GM21737 (cell line): ENCODE measurements around the gene APH1A.
"Not testable (repeated sequence)": the region's sequence is repeated elsewhere in the genome, so short reads cannot be mapped to it uniquely, and the experiment has no call there.

Experiments
- ATAC-seq: cut with Tn5 transposase; IDR thresholded peaks from one replicate; pipeline ENCODE4 v1.9.1; 2021; ENCODE audit warnings: mild to moderate bottlenecking, moderate library complexity; ENCODE audit not compliant: unreplicated experiment

Gene APH1A

DNA sequence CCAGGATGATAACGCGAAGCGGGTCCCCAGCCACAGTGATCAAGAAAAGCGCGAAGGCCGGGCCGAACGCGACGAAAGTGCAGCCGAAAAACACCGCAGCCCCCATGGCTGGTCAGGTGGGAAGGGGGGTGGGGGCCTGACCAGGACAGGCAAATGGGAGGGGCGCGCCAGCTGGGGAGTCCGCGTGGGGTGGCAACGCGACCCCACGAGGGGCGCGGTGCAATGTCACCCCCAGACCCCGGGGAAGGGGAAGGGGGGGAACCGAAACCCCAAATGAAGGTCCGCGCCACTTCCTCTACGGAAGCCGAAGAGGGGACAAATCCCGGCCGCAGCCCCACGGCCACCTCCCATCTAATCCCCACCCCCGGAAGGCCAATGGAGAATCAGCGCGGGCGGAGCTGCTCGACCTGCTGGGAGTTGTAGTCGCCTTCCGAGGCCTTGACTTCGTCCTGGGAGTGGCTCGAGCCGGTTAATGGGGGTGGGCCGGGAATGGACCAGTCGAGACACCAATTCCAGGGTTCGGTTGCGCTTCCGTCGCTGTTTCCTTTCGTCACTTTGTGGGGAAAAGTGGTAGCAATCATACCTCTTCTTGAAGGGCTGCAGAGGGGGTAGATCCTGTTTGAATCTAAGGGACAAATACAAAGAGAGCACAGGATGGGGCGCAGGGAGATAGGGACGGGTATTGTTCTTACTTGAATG is at the start of gene APH1A:
TSS of gene APH1A (minus strand) at position 312 of the 699 bp plus-strand sequence. CDS start at position 106, 206 bp downstream.
- ATAC-seq, result peak; percentile 85

DNA sequence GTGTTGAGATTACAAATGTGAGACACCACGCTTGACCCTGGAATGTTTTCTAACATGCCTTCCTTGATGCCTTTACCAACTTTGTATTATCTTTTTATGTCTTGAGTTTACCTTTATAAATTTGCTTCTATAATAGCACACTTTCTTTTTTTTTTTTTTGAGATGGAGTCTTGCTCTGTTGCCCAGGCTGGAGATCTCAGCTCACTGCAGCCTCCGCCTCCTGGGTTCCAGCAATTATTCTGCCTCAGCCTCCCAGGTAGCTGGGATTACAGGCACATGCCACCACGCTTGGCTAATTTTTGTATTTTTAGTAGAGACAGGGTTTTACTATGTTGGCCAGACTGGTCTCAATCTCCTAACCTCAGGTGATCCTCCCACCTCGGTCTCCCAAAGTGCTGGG is 45.9 kb upstream of the APH1A start:
- not testable (repeated sequence) for ATAC-seq

DNA sequence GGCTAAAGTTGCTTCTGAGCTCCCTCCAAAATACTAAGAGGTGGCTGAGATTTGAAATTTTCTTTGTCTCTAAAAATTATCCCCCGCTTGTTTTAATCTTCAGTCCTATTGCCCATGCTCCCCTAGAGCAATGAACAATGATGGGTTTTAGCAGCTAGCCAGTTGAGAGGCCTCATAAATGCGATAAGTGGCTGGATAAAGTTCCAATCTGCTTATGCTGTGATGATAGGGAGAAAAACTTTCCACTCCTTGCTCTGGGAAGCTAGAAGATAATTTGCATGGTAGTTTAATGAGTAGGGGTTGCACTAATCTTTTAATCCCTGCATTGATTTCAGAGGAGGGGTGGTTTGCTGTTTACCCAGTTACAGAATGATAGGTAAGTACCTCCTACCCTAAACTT is 42.9 kb upstream of the APH1A start:
- no peak for ATAC-seq

DNA sequence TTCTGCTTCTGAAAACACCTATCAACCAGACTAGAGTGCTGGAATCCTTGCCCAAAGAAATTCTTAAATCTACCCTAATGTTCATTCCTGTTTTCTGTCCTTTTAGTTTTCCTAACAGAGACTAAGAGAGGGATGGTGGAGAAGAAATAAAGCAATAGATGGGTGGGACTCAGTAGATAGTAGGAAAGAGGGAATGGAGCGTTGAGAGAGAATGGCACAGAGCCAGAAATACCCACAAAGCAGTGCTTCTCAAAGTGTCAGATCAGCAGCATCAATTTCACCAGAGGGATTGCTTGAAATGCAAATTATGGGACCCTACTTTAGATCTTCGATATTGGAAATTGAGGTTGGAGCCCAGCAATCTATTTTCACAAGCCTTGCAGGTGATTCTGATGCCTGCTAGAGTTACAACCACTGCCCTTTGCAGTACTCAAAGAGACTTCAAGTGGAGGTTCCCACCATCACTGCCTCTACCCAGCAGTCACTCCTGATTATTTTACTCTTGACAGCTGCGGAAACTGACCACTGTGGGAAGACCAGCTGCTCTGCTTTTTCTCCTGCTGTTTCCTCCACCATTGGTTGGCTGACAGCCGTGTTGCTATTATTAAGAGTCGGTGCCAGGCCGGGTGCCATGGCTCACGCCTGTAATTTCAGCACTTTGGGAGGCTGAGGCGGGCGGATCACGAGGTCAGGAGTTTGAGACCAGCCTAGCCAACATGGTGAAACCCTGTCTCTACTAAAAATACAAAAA is 41.1 kb upstream of the APH1A start:
- no peak for ATAC-seq

DNA sequence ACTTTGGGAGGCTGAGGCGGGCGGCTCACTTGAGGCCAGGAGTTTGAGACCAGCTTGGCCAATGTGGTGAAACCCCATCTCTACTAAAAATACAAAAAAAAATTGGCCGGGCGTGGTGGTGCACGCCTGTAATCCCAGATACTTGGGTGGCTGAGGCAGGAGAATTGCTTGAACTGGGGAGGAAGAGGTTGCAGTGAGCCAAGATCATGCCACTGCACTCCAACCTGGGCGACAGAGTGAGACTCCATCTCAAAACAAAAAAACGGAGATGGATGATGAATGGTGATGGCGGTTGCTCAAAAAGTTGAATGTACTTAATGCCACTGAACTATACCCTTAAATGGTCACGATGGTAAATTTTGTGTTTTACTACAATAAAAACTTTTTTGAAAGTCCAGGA is 39.8 kb upstream of the APH1A start:
- not testable (repeated sequence) for ATAC-seq

DNA sequence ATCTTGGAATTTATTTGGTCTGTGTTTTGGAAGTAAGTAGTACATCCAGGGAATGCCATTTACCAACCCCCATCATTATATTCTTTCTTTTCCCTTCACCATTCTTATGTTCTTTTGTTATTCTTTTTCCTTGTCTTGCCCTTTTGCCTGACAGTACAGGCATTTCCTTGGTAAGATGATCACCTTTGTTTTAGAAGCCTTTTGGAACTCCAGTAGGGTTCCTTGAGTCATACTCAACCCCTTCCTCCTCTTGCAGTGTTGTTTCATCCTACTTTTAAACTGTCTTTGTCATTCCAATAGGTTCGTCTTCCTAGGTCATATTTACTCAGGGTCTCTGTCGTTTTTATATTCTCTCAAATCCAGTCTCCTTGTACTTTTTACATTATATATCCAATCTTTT is 34.1 kb upstream of the APH1A start:
- no peak for ATAC-seq

DNA sequence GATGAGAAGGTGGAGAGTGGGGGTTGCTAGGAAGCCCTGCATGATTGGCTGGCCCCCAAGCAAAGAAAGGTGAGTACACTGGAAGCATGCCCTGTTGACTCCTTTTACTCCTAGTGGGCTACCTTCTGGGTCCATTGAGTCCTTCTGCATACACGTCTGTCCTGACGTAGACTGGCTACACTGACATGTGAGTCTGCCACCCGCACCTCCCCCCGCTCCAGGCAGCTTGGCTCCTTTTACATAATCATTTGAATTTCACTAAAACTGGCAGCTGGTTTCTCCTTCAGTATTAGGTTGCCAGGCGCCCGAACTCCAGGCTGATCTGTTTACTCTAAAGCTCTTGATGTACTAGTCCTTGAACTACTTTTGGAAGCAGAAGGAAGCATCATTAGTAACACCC is 33.5 kb upstream of the APH1A start:
- no peak for ATAC-seq

DNA sequence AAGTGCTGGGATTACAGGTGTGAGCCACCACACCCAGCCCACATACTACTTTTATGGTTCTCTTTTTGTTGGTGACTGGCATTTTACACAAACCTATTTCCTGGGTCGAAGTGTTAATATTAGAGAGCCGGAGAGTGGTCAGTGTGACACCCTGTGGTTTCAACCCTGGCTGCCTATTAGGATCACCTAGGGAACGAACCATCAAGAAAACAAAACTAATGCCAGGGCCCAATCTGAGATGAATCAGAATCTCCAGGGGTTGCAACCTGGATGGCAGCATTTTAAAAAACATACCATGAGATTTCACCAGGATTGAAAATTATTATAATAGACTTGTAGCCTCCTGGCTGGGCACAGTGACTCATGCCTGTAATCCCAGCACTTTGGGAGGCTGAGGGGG is 30.9 kb upstream of the APH1A start:
- ATAC-seq, result no peak

DNA sequence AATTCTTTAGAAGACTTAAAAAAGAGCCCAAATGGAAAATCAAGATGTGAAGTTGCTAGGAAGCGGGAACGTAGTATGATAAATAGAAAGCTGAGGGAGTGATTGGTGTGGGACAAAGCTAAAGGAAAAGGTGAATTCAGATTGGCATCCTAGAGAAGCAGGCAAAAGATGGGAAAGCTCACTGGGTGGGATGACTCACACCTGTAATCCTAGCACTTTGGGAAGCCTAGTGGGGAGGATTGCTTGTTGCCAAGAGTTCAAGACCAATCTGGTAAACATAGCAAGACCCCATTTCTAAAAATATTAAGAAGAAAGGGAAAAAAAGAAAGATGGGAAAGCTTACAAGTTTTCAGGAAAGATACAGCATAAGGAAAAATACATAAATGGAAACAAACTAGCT is 26.7 kb upstream of the APH1A start:
- no peak for ATAC-seq

DNA sequence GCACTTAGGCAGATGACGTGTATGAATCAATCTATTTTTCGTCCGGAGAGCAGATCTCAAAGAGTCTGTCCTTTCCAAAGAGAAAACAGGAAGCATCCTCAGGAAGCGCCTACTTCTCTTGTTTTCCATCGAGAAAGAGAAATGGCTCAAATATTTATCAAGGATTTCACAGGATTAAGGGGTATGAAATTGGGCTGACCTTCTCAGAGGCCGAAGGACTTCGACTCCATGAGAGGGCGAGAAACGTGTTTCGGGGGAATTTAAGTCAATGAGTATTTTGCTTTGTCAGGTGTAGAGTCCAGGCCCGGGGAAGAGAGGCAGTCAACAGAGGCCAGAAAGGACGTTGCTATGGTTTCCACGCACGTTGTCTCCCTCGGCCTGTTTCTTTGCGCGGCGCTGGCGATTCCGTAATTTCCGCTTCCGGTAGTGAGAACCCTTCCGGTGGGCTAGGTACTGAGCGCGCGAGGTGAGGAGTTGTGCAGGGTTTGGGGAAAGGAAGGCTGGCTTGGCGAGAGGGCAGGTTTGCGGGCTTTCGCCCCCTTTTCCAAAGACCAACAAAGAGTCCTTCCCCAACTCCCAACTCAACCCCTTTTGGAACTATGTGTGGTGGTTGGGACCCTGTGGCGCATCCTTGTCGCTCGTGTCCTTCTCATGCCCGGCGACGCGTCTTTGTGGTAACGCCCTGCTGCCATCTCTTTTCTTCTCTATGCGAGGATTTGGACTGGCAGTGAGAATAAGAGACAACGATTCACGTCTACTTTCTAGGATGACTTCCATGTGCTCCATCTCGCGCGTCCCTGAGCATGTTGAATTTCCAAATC is 24.8 kb upstream of the APH1A start, which contains the start of gene MRPS21:
TSS of gene MRPS21 (plus strand) at position 429 of the 821 bp plus-strand sequence. CDS start 506 bp downstream, outside the sequence.
- ATAC-seq, result peak; percentile 93

DNA sequence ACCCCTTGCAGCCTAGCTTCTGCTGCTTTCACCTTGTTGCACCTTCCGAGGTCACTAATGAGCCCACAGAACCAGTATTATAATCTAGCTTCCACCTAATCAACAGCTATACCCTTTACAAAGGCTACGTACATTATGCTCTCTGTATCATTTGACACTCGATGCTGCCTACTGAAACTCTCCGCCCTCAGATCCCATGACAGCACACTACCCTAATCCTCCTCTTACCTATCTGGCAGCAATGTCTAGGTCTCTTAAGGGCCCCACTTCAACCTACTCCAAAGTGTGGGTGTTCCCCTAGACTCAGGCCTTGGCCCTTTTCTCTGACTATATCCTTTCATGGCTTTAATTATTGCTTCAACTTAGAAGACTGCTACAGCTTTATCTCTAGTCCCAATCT is 20.0 kb upstream of the APH1A start:
- no peak for ATAC-seq

DNA sequence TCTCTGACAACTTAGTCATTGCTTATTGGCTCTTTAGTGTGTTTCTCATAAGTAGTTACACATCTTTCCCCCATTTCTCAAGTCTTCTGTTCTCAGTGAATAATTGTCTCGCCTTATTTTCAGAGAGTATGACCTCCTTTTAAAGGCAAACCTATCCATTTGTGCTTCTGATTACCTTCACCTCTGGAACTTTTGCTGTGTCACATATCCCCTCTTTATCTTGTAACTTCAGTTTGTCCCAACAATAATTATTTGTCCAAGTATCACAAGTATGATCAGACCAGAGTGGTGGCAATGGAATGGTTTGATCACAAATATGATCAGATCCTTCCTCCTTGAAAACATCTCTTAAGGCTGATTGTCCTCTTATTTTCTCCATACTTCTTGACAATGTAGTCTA is 19.6 kb upstream of the APH1A start:
- no peak for ATAC-seq

DNA sequence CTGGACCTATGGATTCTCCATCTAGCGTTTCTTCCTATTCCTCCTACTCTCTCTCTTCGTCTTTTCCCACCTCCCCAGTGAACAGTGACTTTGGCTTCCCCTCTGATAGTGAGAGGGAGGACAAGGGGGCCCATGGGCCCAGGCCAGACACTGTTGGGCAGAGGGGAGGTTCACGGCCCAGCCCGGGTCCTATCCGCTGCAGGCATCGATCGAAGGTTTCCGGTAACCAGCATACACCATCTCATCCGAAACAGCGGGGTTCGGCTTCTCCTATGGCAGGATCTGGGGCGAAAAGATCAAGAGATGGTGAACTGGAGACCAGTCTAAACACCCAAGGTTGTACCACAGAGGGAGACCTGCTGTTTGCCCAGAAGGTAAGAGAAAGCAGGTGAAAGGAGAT is 14.4 kb upstream of the APH1A start:
- no peak for ATAC-seq

DNA sequence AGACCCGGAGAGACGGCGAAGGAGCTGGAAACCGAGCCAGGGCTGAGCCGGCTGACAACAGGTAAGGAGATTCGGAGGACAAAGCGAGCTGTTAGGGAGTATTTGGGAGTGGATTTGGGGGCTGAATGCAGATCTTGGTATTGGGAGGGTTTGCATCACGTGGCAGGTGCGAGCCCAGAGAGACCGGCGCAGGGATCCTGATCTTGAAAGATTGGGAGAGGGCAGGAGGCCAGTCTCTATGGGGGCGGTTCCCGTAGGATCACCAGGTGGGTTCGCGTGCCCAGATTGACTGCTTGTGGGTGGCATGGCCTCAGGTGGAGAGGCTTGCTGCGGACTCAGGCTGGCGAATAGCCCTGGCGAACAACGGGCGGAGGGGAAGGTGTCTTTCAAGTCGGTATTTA is 13.7 kb upstream of the APH1A start:
- no peak for ATAC-seq

DNA sequence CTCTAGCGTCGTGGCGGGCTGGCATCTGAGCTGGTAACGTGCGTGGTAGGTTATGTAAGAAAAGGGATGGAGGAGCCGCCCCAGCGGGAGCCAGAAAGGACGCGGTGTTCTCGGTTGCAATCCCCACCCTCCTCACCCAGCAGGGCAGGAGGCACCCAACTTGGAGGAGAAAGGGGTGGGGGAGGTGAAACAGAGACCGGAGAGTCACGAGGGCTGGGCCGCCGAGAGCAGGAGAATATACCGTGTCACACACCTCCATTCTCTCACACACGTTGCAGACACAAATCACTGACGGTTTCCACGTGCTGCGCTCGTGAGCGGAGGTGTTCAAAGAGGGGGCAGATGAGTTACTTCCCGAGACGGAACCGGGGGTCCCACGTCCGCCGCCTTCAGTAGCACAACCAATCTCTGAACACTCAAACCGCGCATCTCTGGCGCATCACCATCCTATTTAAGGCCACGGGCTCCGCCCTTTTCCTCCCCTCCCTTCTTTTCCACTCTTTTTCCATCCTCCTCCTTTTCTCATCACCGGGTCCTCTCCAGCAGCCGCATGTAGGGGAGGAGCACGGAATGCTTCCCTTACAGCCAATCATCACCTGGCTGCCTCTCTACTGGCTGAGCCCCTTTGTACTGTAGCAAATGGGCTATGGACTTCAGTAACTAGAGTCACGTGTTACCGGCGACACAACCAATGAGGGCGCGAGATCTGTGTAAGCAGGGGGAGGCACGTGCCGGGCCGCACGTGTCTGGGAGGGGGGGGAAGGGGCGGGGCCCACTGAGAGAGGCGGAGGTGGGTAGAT is 13.1 kb upstream of the APH1A start, which contains the start of gene CIART:
TSS of gene CIART (plus strand) at position 797 of the 800 bp plus-strand sequence. CDS start 714 bp downstream, outside the sequence.
- ATAC-seq, result no peak

DNA sequence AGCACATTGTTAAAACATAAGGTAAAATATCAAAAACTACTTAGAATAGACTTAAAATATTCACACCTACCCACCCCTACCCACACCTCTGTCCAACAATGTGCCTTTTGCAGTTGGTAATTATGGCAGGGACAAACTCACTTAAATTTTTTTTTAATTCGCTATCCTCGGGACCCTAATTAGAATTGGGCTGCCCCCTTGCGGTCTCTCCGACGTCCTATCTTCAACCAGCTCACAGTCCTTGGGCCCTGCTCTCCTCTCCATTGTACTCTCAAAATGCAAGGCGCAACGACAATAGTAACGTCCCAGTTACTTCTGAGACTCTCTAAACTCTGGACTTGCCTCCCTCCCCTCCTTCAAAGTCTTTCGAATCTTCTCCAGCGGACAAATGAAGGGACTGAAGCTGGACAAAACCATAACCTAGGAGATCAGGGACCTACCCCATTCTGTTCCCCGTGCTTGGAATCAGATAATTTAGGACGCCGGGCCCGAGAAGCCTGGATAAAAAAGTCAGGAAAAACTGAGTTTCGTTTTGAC is 12.5 kb upstream of the APH1A start:
- ATAC-seq, result no peak

DNA sequence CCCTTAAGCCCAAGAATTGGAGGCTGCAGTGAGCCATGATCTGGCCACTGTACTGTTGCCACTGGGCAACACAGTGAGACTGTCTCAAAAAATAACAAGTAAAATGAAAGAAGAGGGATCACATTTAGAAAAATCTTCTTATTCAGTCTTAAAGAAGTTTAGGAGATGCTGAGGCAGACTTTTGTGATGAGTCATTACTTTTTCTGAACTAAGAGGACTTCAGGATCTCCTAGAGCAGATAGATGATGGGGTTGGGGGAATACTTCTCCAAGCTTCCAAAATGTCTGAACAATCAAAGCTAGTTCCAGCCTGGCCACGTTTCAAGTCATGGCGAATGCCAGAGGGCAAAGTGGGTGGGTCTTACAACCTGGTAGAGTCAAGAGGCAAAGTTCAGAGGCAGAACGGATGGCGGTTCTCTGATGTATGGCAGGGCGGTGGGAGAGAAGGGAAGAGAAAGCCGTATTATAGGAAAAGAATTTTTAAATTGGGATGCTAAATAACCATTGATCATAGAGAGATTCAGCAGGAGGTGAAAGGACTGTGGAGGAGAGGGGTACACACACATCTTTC is 11.4 kb upstream of the APH1A start:
- no peak for ATAC-seq

DNA sequence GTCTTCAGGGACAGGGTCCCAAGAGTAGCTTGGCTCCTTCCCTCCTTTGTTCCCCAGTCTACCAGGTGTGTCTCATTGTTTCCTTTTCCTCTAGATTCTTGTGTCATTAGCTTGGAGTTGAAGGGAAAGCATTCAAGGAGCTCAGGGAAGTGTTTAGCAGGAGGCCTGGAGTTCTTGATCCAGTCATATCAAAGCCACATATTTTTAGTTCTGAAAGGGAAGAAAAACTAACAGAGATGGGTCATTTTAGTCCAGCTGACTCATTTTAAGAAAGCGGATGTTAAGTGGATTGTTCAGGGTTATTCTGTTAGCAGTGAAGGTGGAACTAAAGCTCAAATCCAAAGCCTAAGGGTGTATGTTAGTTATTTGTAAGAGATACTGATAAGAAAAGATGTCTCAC is 4.5 kb upstream of the APH1A start:
- no peak for ATAC-seq

DNA sequence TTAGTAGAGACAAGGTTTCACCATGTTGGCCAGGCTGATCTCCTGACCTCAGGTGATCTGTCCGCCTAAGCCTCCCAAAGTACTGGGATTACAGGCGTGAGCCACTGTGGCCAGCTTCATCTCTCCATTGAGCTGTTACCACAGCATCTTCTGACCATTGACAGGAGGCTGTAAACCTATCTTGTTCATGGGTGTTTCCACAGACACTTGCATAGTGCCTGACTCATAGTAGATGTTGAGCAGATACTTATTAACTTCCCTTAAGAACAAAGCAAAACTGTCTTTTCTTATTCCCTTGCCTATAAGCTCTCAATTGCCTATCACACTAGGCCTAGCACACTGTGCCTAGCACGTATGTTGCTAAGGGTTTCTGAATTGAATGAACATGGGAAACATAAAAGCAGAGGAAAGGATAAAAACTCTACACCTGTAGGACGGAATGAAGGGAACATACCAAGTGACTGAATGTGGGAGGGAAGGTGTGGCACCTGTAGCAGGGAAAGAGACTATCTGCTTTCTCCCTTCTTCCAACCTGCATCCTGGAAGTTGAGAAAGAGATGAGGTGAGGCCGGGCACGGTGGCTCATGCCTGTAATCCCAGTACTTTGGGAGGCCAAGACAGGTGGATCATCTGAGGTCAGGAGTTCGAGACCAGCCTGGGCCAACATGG is 2.6 kb upstream of the APH1A start:
- no peak for ATAC-seq
